Stimulated activated CD4-positive, alpha-beta T cell treated with anti-CD3 and anti-CD28 coated beads, Interleukin-4, amount 100 ng/mL, for 1 hour (primary cell): ENCODE measurements around the gene HSPA1L.
"Not testable (repeated sequence)": the region's sequence is repeated elsewhere in the genome, so short reads cannot be mapped to it uniquely, and the experiment has no call there.

ENCODE experiments used
- DNase-seq: peaks from one replicate; pipeline ENCODE4 v3.0.0-alpha.2; 2020

The HSPA1L gene

DNA sequence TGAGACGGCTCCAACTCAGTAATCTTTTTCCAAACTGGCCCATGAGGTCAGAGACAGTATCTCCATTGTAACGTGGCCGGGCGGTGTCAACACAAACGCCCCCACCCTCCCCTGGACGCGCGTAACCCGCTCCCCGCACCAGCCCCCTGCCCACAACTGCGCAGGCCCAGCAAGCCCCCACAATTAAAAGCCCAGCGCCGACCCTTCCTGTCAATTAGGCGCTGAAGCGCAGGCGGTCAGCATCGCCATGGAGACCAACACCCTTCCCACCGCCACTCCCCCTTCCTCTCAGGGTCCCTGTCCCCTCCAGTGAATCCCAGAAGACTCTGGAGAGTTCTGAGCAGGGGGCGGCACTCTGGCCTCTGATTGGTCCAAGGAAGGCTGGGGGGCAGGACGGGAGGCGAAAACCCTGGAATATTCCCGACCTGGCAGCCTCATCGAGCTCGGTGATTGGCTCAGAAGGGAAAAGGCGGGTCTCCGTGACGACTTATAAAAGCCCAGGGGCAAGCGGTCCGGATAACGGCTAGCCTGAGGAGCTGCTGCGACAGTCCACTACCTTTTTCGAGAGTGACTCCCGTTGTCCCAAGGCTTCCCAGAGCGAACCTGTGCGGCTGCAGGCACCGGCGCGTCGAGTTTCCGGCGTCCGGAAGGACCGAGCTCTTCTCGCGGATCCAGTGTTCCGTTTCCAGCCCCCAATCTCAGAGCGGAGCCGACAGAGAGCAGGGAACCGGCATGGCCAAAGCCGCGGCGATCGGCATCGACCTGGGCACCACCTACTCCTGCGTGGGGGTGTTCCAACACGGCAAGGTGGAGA lies at the start of gene HSPA1L, which contains the start of gene HSPA1A:
TSS of gene HSPA1L (minus strand) at position 259 of the 814 bp plus-strand sequence. CDS start 3,311 bp downstream, outside the sequence.
TSS of gene HSPA1A (plus strand) at position 519 of the 814 bp plus-strand sequence. CDS start at position 733, 214 bp downstream.
- peak; percentile 53 for DNase-seq

DNA sequence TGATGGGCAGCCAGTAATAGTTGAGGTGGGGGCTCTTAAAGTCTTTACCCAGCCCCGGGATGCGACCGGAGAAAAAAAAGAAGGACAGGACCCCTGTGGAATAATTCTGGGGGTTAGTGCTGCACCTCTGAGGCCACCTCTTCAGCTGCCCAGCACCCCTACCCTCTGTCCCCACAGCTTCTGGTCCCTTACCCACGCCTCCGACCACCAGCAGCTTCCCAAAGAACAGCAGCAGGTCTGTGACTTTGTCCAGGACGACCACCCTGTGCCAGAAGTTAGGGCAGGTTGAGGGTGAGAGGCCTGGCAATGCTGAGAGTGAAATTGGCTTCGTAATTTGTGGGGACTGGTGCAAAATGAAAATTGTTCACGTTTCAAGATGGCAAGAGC lies 49.7 kb upstream of the HSPA1L start:
- no peak for DNase-seq

DNA sequence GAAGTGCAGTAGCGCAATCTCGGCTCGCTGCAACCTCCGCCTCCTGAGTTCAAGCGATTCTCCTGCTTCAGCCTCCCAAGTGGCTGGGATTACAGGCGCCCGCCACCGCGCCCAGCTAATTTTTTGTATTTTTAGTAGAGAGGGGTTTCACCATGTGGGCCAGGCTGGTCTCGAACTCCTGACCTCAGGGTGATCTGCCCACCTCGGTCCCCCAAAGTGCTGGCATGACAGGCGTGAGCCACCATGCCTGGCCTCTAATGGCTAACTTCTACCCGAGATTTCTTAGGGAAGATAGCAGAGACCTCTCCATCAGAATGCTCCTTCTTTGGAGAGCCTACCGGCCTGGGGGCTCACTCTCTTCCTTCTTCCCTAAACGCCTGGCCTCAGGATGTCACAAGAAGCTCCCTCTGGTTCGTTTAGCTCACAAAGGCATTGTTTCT lies 49.1 kb upstream of the HSPA1L start:
- DNase-seq = not testable (repeated sequence)

- DNase-seq = peak; percentile 97
These were observed 47.5 kb upstream of the HSPA1L start, which contains the start of gene NEU1 for GRCh38 chr6:31862344-31863235. Gene NEU1, minus strand, starts transcription at chr6:31862821. Its CDS starts 45 bp downstream, at chr6:31862776.

- no peak for DNase-seq
These were observed 46.8 kb upstream of the HSPA1L start for GRCh38 chr6:31861919-31862343.

DNA sequence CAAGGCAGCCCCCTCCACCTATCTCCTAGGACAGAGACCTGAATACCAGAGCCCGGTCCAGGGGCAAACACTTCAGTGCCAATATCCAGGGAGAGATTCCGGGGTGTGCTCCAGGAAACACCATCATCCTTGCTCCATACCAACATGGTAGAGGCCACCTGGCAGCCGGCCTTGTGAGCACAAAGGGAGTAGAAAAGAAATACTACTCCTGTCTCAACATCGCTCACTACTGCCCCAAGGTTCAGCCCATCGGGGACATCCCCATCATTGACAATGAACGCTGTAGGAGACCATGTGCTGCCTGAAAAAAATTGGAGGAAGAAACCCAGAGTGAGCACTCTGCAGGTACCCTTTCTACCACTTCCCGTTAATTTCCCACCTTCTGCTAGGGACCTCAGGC lies 46.1 kb upstream of the HSPA1L start:
- no peak for DNase-seq

- DNase-seq = no peak
These were observed 45.3 kb upstream of the HSPA1L start for GRCh38 chr6:31860349-31860748.

GRCh38 chr6:31859923-31860322 lies 44.8 kb upstream of the HSPA1L start:
- DNase-seq = no peak

GRCh38 chr6:31858707-31859106 lies 43.6 kb upstream of the HSPA1L start:
- no peak for DNase-seq

DNA sequence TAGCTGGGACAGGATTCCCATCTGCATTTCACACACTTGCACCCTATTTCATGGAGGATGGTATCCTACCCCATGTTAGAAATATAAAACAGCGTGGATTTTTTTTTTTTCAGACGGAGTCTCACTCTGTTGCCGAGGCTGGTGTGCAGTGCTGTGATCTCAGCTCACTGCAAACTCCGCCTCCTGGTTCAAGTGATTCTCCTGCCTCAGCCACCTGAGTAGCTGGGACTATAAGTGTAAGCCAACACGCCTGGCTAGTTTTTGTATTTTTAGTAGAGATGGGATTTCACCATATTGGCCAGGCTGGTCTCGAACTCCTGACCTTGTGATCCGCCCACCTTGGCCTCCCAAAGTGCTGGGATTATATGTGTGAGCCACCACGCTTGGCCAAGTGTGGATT lies 42.7 kb upstream of the HSPA1L start:
- DNase-seq = not testable (repeated sequence)

DNA sequence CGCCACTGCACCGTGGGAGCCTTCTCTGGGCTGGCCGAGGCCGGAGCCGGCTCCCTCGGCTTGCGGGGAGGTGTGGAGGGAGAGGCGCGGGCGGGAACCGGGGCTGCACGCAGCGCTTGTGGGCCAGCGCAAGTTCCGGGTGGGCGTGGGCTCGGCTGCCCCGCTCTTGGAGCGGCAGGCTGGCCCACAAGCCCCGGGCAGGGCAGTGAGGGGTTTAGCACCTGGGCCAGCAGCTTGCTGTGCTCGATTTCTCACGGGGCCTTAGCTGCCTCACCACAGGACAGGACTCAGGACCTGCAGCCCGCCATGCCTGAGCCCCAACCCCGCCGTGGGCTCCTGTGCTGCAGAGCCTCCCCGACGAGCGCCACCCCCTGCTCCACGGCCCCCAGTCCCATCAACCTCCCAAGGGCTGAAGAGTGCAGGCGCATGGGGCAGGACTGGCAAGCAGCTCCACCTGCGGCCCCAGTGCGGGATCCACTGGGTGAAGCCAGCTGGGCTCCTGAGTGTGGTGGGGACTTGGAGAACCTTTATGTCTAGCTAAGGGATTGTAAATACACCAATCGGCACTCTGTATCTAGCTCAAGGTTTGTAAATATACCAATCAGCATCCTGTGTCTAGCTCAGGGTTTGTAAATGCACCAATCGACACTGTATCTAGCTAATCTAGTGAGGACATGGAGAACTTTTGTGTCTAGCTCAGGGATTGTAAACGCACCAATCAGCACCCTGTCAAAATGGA lies 37.1 kb upstream of the HSPA1L start:
- not testable (repeated sequence) for DNase-seq

DNA sequence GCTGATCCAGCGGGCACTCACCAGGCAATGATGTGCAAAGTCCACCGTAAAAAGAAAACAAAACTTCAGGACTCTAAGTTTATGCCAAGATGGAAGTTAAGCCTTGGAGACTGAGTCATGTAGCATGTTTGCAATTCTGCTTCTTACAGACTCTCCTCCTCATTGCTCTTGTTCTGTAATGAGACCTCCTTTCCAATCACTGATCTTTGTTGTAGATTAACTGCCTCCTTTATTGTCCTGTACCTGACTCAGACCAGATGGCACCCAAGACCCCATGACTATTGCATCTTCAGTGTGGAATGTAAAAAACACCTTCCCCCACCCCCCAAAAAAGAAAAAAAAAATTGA lies 36.4 kb upstream of the HSPA1L start:
- no peak for DNase-seq

DNA sequence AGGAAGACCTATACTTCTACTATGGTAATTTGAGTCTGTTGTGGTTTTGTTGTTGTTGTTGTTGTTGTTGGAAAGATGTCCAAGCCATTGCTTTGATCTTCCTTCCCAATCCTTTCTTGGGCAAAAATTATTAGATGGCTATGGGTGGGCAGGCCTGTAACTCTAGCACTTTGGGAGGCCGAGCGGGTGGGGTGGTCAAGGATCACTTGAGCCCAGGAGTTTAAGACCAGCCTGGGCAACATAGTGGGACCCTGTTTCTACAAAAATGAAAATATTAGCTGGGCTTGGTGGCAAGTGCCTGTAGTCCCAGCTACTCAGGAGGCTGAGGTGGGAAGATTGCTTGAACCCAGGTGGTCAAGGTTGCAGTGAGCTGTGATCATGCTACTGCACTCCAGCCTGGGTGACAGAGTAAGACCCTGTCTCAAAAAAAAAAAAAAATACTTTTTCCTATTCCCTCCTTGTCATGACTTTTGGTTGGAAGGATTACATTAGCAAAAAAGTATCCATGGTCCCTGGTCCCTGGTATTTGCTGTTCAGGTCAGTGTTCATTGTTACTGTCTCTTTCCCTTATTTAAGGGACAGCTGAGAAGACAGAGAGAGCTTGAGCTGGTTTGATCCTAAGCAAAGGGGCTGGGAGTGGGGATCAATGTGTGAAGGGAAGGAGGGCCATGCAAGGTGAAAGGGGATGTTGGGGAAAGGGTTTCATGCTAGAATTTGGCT lies 35.8 kb upstream of the HSPA1L start:
- DNase-seq = no peak

GRCh38 chr6:31847276-31847978 lies 32.3 kb upstream of the HSPA1L start:
- DNase-seq = no peak

DNA sequence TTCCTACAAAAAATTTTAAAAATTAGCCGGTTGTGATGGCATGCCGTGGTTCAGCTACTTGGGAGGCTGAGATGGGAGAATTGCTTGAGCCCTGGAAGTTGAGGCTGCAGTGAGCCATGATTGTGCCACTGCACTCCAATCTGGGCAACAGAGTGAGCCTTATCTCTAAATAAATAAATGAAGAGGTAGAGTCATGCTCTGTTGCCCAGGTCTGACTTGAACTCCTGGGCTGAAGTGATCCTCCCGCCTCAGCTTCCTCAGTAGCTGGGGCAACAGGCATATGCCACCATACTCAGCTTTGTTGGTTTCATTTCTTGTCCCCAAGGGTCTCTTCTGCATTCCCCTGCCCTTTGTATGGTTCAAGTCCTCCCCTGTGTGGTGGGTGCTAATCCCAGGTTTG lies 29.4 kb upstream of the HSPA1L start:
- no peak for DNase-seq

- no peak for DNase-seq
These were observed 27.0 kb upstream of the HSPA1L start for GRCh38 chr6:31842053-31842452.

DNA sequence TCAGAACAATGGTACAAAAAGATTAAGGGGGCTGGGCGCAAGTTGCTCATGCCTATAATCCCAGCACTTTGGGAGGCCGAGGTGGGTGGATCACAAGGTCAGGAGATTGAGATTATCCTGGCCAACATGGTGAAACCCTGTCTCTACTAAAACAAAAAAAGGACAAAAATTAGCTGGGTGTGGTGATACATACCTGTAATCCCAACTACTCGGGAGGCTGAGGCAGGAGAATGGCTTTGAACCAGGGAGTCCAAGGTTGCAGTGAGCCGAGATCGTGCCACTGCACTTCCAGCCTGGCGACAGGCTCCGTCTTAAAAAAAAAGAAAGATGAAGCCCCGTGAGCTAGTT lies 24.7 kb upstream of the HSPA1L start:
- not testable (repeated sequence) for DNase-seq

DNA sequence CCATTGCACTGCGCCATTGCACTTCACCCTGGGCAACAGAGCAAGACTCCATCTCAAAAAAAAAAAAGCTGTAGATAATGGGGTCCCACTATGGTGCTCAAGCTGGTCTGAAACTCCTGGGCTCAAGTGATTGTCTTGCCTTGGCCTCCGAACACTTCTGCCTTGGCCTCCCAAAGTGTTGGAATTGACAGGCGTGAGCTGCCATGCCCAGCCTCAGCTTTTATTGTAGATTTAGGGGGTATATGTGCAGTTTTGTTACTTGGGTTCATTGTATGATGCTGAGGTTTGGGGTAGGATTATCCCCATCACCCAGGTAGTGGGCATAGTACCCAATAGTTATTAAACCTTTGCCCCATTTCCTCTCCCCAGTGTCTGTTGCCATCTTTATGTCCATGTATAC lies 23.9 kb upstream of the HSPA1L start:
- DNase-seq = no peak

GRCh38 chr6:31838114-31838553 lies 23.1 kb upstream of the HSPA1L start:
- not testable (repeated sequence) for DNase-seq

- DNase-seq = no peak
These were observed 22.5 kb upstream of the HSPA1L start for GRCh38 chr6:31837369-31838113.
